ENCODE data around the gene EDEM2. TPM values are rescaled to one million over a fixed set of nuclear protein-coding genes. Genes with fewer than 3 reads are reported as not detected.

Gene EDEM2
- polyA plus RNA-seq, 1 donor (not counting 4 experiments of a cell fraction or from before 2014, with no cell fraction given), result 15.4 TPM

GRCh38 chr20:35079472-35080347 is 67.4 kb downstream of the EDEM2 start:
- Histone ChIP-seq H2AFZ (ENCODE audit: control insufficient read depth, low read length) (no peak overlapping the region), H3K79me2 (ENCODE audit: control insufficient read depth, insufficient read depth, low read length) (peaks cover 52% of the 10 kb centered on the region), H3K9ac (ENCODE audit: control insufficient read depth, extremely low read depth, insufficient read depth, low read length) (no peak overlapping the region), H3K4me3 (ENCODE audit: control insufficient read depth in 2 of 3, extremely low read depth in 1 of 3, insufficient read depth in 2 of 3, low read depth in 1 of 3, low read length in 3 of 3) (no peak overlapping the region), H3K36me3 (ENCODE audit: control insufficient read depth in 2 of 2, extremely low read depth in 1 of 2, insufficient read depth in 2 of 2, low read length in 2 of 2) (peaks cover 0 to 8% of the 10 kb centered on the region in 2 experiments), H3K27ac (ENCODE audit: control insufficient read depth, insufficient read depth, low read length) (no peak overlapping the region), H3K4me1 (ENCODE audit: control insufficient read depth, extremely low read depth, insufficient read depth, low read length) (peaks cover 14% of the 10 kb centered on the region), H4K20me1 (ENCODE audit: control insufficient read depth, extremely low read depth, insufficient read depth, low read length) (peaks cover 2% of the 10 kb centered on the region), H3K9me3 (ENCODE audit: control insufficient read depth, low read depth, low read length) (no peaks in the 10 kb centered on the region), H3K9me1 (ENCODE audit: control insufficient read depth, extremely low read depth, insufficient read depth, low read length) (no peaks in the 10 kb centered on the region), H3K27me3 (ENCODE audit: control insufficient read depth, extremely low read depth, insufficient read depth, low read length) (no peaks in the 10 kb centered on the region), H3K4me2 (ENCODE audit: control insufficient read depth, extremely low read depth, insufficient read depth, low read depth, low read length) (no peak overlapping the region)
- FAIRE-seq (no peak), DNase-seq (ENCODE audit: low read depth, low spot score) (no peak)
- TF ChIP-seq, protein P1, sequence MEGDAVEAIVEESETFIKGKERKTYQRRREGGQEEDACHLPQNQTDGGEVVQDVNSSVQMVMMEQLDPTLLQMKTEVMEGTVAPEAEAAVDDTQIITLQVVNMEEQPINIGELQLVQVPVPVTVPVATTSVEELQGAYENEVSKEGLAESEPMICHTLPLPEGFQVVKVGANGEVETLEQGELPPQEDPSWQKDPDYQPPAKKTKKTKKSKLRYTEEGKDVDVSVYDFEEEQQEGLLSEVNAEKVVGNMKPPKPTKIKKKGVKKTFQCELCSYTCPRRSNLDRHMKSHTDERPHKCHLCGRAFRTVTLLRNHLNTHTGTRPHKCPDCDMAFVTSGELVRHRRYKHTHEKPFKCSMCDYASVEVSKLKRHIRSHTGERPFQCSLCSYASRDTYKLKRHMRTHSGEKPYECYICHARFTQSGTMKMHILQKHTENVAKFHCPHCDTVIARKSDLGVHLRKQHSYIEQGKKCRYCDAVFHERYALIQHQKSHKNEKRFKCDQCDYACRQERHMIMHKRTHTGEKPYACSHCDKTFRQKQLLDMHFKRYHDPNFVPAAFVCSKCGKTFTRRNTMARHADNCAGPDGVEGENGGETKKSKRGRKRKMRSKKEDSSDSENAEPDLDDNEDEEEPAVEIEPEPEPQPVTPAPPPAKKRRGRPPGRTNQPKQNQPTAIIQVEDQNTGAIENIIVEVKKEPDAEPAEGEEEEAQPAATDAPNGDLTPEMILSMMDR (optimal IDR thresholded peaks at IDR 0.05 in 1 of 3, IDR thresholded peaks at IDR 0.05 in 1 of 3, conservative IDR thresholded peaks at IDR 0.05 in 1 of 3; ENCODE audit: extremely low read depth in 1 of 3, insufficient read depth in 2 of 3, low read length in 3 of 3), result no peak
- no peak for TF ChIP-seq EZH2 (IDR thresholded peaks at IDR 0.05; ENCODE audit: low read length)
- dilution Hi-C loops (cut with MboI; ENCODE audit: extremely low pct_ligation_motif_present, low sequenced_read_pairs), result no loop called here

GRCh38 chr20:35077872-35078271 is 69.3 kb downstream of the EDEM2 start:
- Histone ChIP-seq H3K4me2 (ENCODE audit: control insufficient read depth, extremely low read depth, insufficient read depth, low read depth, low read length) (peak overlapping the region; percentile 50), H3K9me1 (ENCODE audit: control insufficient read depth, extremely low read depth, insufficient read depth, low read length) (no peaks in the 10 kb centered on the region), H4K20me1 (ENCODE audit: control insufficient read depth, extremely low read depth, insufficient read depth, low read length) (peaks cover 2% of the 10 kb centered on the region), H3K27ac (ENCODE audit: control insufficient read depth, insufficient read depth, low read length) (peak overlapping the region; percentile 27), H3K79me2 (ENCODE audit: control insufficient read depth, insufficient read depth, low read length) (peaks cover 38% of the 10 kb centered on the region), H3K27me3 (ENCODE audit: control insufficient read depth, extremely low read depth, insufficient read depth, low read length) (no peaks in the 10 kb centered on the region), H3K36me3 (ENCODE audit: control insufficient read depth in 2 of 2, extremely low read depth in 1 of 2, insufficient read depth in 2 of 2, low read length in 2 of 2) (peaks cover 0 to 8% of the 10 kb centered on the region in 2 experiments), H3K9me3 (ENCODE audit: control insufficient read depth, low read depth, low read length) (no peaks in the 10 kb centered on the region), H3K4me1 (ENCODE audit: control insufficient read depth, extremely low read depth, insufficient read depth, low read length) (peaks cover 14% of the 10 kb centered on the region), H2AFZ (ENCODE audit: control insufficient read depth, low read length) (no peak overlapping the region), H3K9ac (ENCODE audit: control insufficient read depth, extremely low read depth, insufficient read depth, low read length) (no peak overlapping the region), H3K4me3 (ENCODE audit: control insufficient read depth in 2 of 3, extremely low read depth in 1 of 3, insufficient read depth in 2 of 3, low read depth in 1 of 3, low read length in 3 of 3) (no peak overlapping the region)
- DNase-seq (ENCODE audit: low read depth, low spot score), result no peak
- dilution Hi-C loops (cut with MboI; ENCODE audit: extremely low pct_ligation_motif_present, low sequenced_read_pairs), result no loop called here
- no peak for FAIRE-seq
- TF ChIP-seq, protein P1 (optimal IDR thresholded peaks at IDR 0.05 in 1 of 3, IDR thresholded peaks at IDR 0.05 in 1 of 3, conservative IDR thresholded peaks at IDR 0.05 in 1 of 3; ENCODE audit: extremely low read depth in 1 of 3, insufficient read depth in 2 of 3, low read length in 3 of 3), result no peak
- TF ChIP-seq EZH2 (IDR thresholded peaks at IDR 0.05; ENCODE audit: low read length), result no peak

Measured in keratinocyte (primary cell).